Head of caudate nucleus (tissue), 42 donors: ENCODE data around the gene DCUN1D1.
A peak's percentile ranks its signal among the peaks of the same experiment; 100 is the strongest.

Source experiments
- DNase-seq, 42 donors: peaks; one replicate each; pipeline versions ENCODE4 v3.0.0 to v3.0.0-alpha.2; 2020 to 2021; ENCODE audit warnings: mixed read lengths in 7 of 42
- intact Hi-C: fragments of 100-400 bp; cut with DNase I; formaldehyde crosslinking; loops from one replicate; pipeline ENCODE4 v1.15.0; 2022

The DCUN1D1 gene

GRCh38 chr3:182979103-182979673 lies 1.1 kb downstream of the DCUN1D1 start:
- intact Hi-C loops: no loop called here
- DNase-seq: no peak

GRCh38 chr3:182978387-182978786 lies 2.0 kb downstream of the DCUN1D1 start:
- intact Hi-C loops: no loop called here
- no peak for DNase-seq

- no peak for DNase-seq
- intact Hi-C loops: no loop called here
Measured at GRCh38 chr3:182973047-182973446, 7.3 kb downstream of the DCUN1D1 start.

GRCh38 chr3:182972387-182972786 lies 8.0 kb downstream of the DCUN1D1 start:
- intact Hi-C loops: no loop called here
- no peak for DNase-seq

- intact Hi-C loops: no loop called here
- DNase-seq: no peak
Measured at GRCh38 chr3:182971637-182972036, 8.7 kb downstream of the DCUN1D1 start.

GRCh38 chr3:182970811-182971418 lies 9.4 kb downstream of the DCUN1D1 start:
- DNase-seq: no peak
- intact Hi-C loops: no loop called here

- intact Hi-C loops: no loop called here
- no peak for DNase-seq
Measured at GRCh38 chr3:182969853-182970252, 10.5 kb downstream of the DCUN1D1 start.

- no peak for DNase-seq
- intact Hi-C loops: no loop called here
Measured at GRCh38 chr3:182969277-182969676, 11.1 kb downstream of the DCUN1D1 start.

GRCh38 chr3:182967218-182968204 lies 12.8 kb downstream of the DCUN1D1 start:
- DNase-seq: no peak
- intact Hi-C loops: no loop called here

- DNase-seq: no peak
- intact Hi-C loops: no loop called here
Measured at GRCh38 chr3:182965861-182966366, 14.4 kb downstream of the DCUN1D1 start.

- intact Hi-C loops: no loop called here
- DNase-seq: no peak
Measured at GRCh38 chr3:182964179-182964578, 16.2 kb downstream of the DCUN1D1 start.

- peak in 11 of 42 donors; percentile 10 to 49 (median 28) for DNase-seq
- intact Hi-C loops: no loop called here
Measured at GRCh38 chr3:182962166-182962565, 18.2 kb downstream of the DCUN1D1 start.

- peak in 13 of 42 donors; percentile 12 to 54 (median 23) for DNase-seq
- intact Hi-C loops: no loop called here
Measured at GRCh38 chr3:182959474-182960350, 20.6 kb downstream of the DCUN1D1 start.

- intact Hi-C loops: no loop called here
- DNase-seq: no peak
Measured at GRCh38 chr3:182957676-182958266, 22.6 kb downstream of the DCUN1D1 start.

GRCh38 chr3:182957226-182957625 lies 23.1 kb downstream of the DCUN1D1 start:
- DNase-seq: no peak
- intact Hi-C loops: no loop called here

- DNase-seq: no peak
- intact Hi-C loops: no loop called here
Measured at GRCh38 chr3:182954553-182955235, 25.6 kb downstream of the DCUN1D1 start.

GRCh38 chr3:182949688-182950087 lies 30.6 kb downstream of the DCUN1D1 start:
- no peak for DNase-seq
- intact Hi-C loops: no loop called here

- DNase-seq: no peak
- intact Hi-C loops: no loop called here
Measured at GRCh38 chr3:182948305-182948704, 32.0 kb downstream of the DCUN1D1 start.
